Esophagus squamous epithelium (tissue), 5 donors: ENCODE data around the gene SPDYE6. TPM values are rescaled to one million over a fixed set of nuclear protein-coding genes. Genes with fewer than 3 reads are reported as not detected.
A peak's percentile ranks its signal among the peaks of the same experiment; 100 is the strongest.
"Not testable (repeated sequence)": the region's sequence is repeated elsewhere in the genome, so short reads cannot be mapped to it uniquely, and the experiment has no call there.

Experiments
- DNase-seq: peaks from one replicate; lab custom pipeline; 2025; lab: John Stamatoyannopoulos, UW
- H3K27ac ChIP-seq, 4 donors: fragments of 200-600 bp; sonication (generic); one replicate each; pipeline ENCODE4 v1.5.1; 2016 to 2019; ENCODE audit warnings: mild to moderate bottlenecking in 1 of 4
- H3K27me3 ChIP-seq, 4 donors: fragments of 200-600 bp; sonication (generic); 1 replicate in 3 of 4; 2 replicates in 1 of 4; pipeline versions ENCODE4 v1.5.1 to v1.6.0; 2017 to 2021; ENCODE audit warnings: antibody characterized with exemption in 1 of 4
- H3K36me3 ChIP-seq, 3 donors: fragments of 200-600 bp; sonication (generic); one replicate each; pipeline ENCODE4 v1.5.1; 2016 to 2019
- H3K4me1 ChIP-seq, 3 donors: fragments of 200-600 bp; sonication (generic); one replicate each; pipeline ENCODE4 v1.5.1; 2017 to 2019
- H3K4me3 ChIP-seq, 4 donors: fragments of 200-600 bp; sonication (generic); 1 replicate in 3 of 4; 2 replicates in 1 of 4; pipeline ENCODE4 v1.5.1; 2016 to 2019; ENCODE audit warnings: mild to moderate bottlenecking in 2 of 4, moderate library complexity in 1 of 4
- H3K9me3 ChIP-seq, 3 donors: fragments of 200-600 bp; sonication (generic); one replicate each; pipeline ENCODE4 v1.5.1; 2016 to 2019
- POLR2A ChIP-seq, 4 donors: fragments of 450-650 bp; IDR thresholded peaks; one replicate each; pipeline ENCODE4 v1.6.1; 2017; ENCODE audit warnings: antibody characterized with exemption in 4 of 4, mild to moderate bottlenecking in 4 of 4, moderate library complexity in 3 of 4
- WGBS, 2 donors: methylation state at CpG; one replicate each; pipeline ENCODE4 v1.1.5; 2018; 5-methylcytosine and 5-hydroxymethylcytosine counted together
- intact Hi-C: fragments of 100-400 bp; cut with DNase I; formaldehyde crosslinking; loops from one replicate; pipeline ENCODE4 v1.15.0; 2022
- total RNA-seq, 4 donors: library from RNA; depleted of rRNA; stranded (reverse); fragments of >200 nt; gene quantifications; one replicate each; pipeline ENCODE4 v1.1.0, GENCODE V29; 2016
- TF ChIP-seq, protein P1 (sequence below), 6 experiments: fragments of 450-650 bp in 4 of 6; fragments of 200-600 bp in 2 of 6; sonication (generic) in 2 of 6; IDR thresholded peaks; one replicate each; pipeline ENCODE4 v1.5.1; 2016 to 2019; ENCODE audit warnings: antibody characterized with exemption in 6 of 6, mild to moderate bottlenecking in 4 of 6, moderate library complexity in 4 of 6
- donor health status: DM: yes; HTN: yes; CAD: no.

The SPDYE6 gene
- total RNA-seq, 4 donors from 2014 or later = not detected

DNA sequence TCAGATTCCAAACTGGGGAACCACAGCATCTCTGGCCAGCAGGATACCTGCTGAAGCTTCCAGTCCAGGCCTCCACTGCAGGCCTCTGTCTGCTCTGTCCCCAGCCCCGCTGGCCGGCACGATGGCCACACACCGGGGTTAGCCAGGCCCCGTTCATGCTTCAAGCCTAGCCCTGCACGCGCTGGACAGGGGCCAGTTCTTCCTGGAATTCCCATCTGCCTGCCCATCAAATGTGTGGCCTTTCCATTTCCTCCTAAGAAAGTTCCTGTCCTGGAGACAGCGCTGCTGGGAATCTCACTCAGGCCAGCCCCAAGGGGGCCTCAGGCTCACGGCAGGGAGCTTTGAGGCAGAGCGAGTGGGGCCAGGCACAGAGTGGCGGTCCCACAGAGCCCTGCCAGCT lies 51.6 kb downstream of the SPDYE6 start:
- 78% methylated on average over 8 of the region's 11 CpGs; no CpG with 5 or more reads in 1 of the 2 donors for WGBS, 2 donors
- Histone ChIP-seq H3K4me1 (peaks cover 6 to 42% (median 11%) of the 10 kb centered on the region in 3 donors), H3K4me3 (no peak overlapping the region), H3K27me3 (peaks cover 0 to 12% (median 0%) of the 10 kb centered on the region in 4 donors), H3K27ac (peak overlapping the region in 2 of 4 donors; percentile 38 to 44), H3K36me3 (no peaks in the 10 kb centered on the region), H3K9me3 (no peaks in the 10 kb centered on the region)
- TF ChIP-seq POLR2A (IDR thresholded peaks at IDR 0.05) = no peak
- TF ChIP-seq, protein P1, sequence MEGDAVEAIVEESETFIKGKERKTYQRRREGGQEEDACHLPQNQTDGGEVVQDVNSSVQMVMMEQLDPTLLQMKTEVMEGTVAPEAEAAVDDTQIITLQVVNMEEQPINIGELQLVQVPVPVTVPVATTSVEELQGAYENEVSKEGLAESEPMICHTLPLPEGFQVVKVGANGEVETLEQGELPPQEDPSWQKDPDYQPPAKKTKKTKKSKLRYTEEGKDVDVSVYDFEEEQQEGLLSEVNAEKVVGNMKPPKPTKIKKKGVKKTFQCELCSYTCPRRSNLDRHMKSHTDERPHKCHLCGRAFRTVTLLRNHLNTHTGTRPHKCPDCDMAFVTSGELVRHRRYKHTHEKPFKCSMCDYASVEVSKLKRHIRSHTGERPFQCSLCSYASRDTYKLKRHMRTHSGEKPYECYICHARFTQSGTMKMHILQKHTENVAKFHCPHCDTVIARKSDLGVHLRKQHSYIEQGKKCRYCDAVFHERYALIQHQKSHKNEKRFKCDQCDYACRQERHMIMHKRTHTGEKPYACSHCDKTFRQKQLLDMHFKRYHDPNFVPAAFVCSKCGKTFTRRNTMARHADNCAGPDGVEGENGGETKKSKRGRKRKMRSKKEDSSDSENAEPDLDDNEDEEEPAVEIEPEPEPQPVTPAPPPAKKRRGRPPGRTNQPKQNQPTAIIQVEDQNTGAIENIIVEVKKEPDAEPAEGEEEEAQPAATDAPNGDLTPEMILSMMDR (IDR thresholded peaks at IDR 0.05) = no peak
- no peak for DNase-seq
- intact Hi-C loops = no loop called here

DNA sequence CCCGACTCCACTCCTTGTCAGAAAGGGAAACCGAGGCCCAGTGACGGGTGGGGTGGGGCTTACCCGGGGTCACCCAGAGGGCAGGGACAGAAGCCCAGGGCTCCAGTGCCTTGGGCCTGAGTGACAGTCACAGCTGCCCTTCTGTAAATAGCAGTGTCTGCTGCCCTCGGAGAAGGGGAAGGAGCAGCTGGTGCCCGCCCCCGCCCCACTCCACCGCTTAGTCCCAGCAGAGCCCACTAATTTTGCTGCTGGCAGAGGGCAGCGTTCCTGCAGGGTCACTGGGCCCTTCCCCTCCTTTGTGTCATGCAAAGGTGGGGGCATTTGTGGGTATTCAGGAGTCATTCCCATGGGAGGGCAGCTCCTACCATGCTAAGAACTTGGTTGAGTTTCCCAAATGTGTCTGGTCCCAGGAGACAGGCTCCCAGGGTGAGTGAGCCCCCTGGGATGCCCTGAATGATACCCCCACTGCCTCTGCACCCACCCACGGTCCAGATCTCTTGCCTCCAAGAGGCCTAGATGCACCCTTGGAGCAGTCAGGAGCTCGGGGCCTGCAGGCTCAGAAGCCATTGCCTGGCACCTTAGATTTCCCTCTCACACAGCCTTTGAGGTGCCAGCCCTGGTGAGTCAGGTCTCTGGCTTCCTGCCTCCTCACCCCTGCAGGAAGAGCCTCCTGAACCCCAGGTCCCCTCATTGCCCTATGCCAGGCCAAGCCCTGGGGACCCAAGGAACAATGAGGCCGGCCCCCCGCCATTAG lies 52.4 kb downstream of the SPDYE6 start:
- intact Hi-C loops = no loop called here
- Histone ChIP-seq H3K4me3 (no peak overlapping the region), H3K27me3 (peaks cover 0 to 17% (median 0%) of the 10 kb centered on the region in 4 donors), H3K36me3 (no peaks in the 10 kb centered on the region), H3K27ac (peak overlapping the region in 2 of 4 donors; percentile 38 to 42), H3K9me3 (no peaks in the 10 kb centered on the region), H3K4me1 (peaks cover 6 to 42% (median 11%) of the 10 kb centered on the region in 3 donors)
- 36 to 60% methylated on average over 1 to 2 of the region's 13 CpGs for WGBS, 2 donors
- DNase-seq = no peak
- TF ChIP-seq, protein P1 (IDR thresholded peaks at IDR 0.05) = no peak
- TF ChIP-seq POLR2A (IDR thresholded peaks at IDR 0.05) = no peak

DNA sequence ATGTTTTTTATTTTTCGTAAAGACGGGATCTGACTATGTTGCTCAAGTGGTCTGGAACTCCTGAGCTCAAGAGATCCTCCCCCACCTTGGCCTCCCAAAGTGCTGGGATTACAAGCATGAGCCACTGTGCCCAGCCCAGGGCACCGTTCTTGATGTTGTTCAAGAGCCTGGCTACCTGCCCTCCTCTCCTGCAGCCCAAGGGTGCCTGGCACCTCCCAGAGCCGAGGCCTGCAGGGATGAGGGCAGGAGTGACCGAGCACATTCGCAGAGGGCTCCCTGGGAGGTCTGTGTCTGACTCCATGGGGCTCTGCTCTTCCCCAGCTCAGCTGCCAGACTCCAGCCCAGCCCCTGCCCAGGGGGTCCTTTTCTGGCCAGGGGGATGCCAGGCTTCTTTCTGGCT lies 54.2 kb downstream of the SPDYE6 start:
- no peak for DNase-seq
- TF ChIP-seq POLR2A (IDR thresholded peaks at IDR 0.05) = no peak
- TF ChIP-seq, protein P1 (IDR thresholded peaks at IDR 0.05) = no peak
- Histone ChIP-seq H3K4me3 (no peak overlapping the region), H3K36me3 (no peaks in the 10 kb centered on the region), H3K9me3 (no peaks in the 10 kb centered on the region), H3K4me1 (peaks cover 4 to 36% (median 10%) of the 10 kb centered on the region in 3 donors), H3K27ac (no peak overlapping the region), H3K27me3 (peaks cover 0 to 17% (median 0%) of the 10 kb centered on the region in 4 donors)
- intact Hi-C loops = no loop called here
- 78% methylated on average over 4 of the region's 6 CpGs; no CpG with 5 or more reads in 1 of the 2 donors for WGBS, 2 donors

DNA sequence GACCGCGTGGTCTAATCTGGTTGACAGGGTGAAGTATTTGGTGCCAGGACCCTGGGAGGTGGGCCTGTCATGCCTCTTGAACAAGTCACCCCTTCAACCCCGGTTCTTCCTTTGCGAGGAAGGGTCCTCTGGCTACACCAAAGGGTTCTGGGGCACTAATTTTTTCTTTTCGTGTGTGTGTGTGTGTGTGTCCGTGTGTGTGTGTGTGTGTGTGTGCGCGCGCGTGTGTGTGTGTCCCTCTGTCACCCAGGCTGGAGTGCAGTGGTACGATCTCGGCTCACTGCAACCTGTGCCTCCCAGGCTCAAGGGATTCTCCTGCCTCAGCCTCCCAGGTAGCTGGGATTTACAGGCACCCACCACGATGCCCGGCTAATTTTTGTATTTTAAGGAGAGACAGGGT lies 54.9 kb downstream of the SPDYE6 start:
- H3K4me3 ChIP-seq, H3K27ac ChIP-seq, H3K36me3 ChIP-seq, intact Hi-C loops, H3K9me3 ChIP-seq, DNase-seq: not testable (repeated sequence)
- peaks cover 0 to 29% (median 5%) of the 10 kb centered on the region in 3 donors for H3K4me1 ChIP-seq
- peaks cover 0 to 17% (median 0%) of the 10 kb centered on the region in 4 donors for H3K27me3 ChIP-seq
- WGBS, 2 donors = 83 to 94% methylated on average over 1 to 6 of the region's 14 CpGs

DNA sequence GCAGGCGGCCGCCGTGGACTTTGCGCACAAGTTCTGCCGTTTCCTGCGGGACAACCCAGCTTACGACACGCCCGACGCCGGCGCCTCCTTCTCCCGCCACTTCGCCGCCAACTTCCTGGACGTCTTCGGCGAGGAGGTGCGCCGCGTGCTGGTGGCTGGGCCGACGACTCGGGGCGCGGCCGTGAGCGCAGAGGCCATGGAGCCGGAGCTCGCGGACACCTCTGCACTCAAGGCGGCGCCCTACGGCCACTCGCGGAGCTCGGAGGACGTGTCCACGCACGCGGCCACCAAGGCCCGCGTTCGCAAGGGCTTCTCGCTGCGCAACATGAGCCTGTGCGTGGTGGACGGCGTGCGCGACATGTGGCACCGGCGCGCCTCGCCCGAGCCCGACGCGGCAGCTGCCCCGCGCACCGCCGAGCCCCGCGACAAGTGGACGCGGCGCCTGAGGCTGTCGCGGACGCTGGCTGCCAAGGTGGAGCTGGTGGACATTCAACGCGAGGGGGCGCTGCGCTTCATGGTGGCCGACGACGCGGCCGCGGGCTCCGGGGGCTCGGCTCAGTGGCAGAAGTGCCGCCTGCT lies 55.5 kb downstream of the SPDYE6 start:
- TF ChIP-seq, protein P1 (IDR thresholded peaks at IDR 0.05) = no peak
- no peak for TF ChIP-seq POLR2A (IDR thresholded peaks at IDR 0.05)
- 60% methylated on average over 2 of the region's 84 CpGs; no CpG with 5 or more reads in 1 of the 2 donors for WGBS, 2 donors
- H3K4me1 ChIP-seq = peaks cover 0 to 28% (median 5%) of the 10 kb centered on the region in 3 donors
- no peaks in the 10 kb centered on the region for H3K9me3 ChIP-seq
- no peaks in the 10 kb centered on the region for H3K36me3 ChIP-seq
- DNase-seq = no peak
- intact Hi-C loops = no loop called here
- peaks cover 0 to 17% (median 0%) of the 10 kb centered on the region in 4 donors for H3K27me3 ChIP-seq
- peak overlapping the region in 1 of 4 donors; percentile 30 for H3K4me3 ChIP-seq
- H3K27ac ChIP-seq = no peak overlapping the region
